NCI-H146 treated with DMSO at 0.1 percent for 48 hours (cell line): ENCODE results near the gene PARD3B.

ENCODE experiments used
- DNase-seq: peaks from one replicate; lab custom pipeline; 2025; ENCODE audit not compliant: unreplicated experiment; lab: John Stamatoyannopoulos, UW

Gene PARD3B

DNA sequence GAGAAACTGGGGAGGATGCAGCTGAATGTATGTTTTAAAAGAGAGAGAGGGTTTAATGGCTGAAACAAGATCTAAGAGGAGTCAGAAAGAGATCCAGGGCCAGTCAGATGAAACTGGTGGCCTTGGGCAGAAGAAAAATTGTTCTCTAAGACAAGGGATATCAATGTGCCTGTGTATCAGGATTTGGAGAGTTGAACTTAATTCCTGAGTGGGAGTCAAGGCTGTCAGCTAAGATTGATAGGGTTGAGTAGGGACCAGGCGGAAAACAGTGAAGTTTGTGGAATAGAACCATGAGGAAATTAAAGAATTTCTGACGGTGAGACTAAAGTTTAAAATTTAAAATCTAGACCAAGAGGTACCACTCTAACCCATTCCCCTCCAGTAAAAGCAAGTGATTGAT is 199.2 kb downstream of the PARD3B start:
- DNase-seq = no peak

- DNase-seq = no peak
Observed at GRCh38 chr2:204748286-204748685, 203.0 kb downstream of the PARD3B start.

GRCh38 chr2:204749319-204749718 is 204.0 kb downstream of the PARD3B start:
- no peak for DNase-seq

- DNase-seq = no peak
Observed at GRCh38 chr2:204750389-204750788, 205.1 kb downstream of the PARD3B start.

- no peak for DNase-seq
Observed at GRCh38 chr2:204751472-204751871, 206.2 kb downstream of the PARD3B start.

DNA sequence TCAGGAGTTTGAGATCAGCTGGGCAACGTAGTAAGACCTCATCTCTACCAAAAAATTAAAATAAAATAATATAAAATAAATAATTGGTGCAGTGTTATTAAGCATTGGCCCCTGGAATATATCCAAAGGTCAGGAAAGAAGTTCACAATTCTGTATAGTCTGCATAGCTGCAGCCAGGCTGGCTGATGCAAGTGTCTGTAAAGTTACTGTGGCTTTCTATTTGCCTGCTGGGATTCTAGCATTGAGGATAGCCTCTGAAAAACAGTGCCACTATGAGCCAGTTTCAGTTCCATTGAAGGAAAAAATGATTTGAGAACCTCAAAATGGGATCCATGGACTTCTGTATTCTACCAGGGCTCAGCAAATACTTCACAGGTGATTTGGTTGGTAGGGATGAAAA is 208.6 kb downstream of the PARD3B start:
- no peak for DNase-seq

DNA sequence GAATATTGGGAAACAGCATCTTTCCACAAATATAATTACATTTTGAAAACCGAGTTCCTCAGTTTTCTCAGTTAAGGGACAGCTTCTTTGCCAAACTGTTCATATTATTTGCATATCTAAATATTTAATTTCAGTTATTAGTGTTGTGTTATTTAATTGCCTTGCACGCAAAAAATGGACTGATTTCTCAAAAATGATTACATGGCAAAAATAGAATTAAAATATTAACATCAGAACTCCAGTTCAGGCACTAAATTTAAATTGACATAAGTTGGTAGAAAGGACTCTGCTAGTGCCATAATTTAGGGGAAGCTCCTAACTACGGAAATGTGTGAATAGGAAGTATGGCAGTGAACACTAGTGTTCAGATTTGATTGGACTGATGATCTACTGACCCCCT is 209.6 kb downstream of the PARD3B start:
- DNase-seq = no peak

GRCh38 chr2:204763974-204764703 is 218.9 kb downstream of the PARD3B start:
- no peak for DNase-seq

GRCh38 chr2:204770735-204771134 is 225.5 kb downstream of the PARD3B start:
- DNase-seq = no peak

DNA sequence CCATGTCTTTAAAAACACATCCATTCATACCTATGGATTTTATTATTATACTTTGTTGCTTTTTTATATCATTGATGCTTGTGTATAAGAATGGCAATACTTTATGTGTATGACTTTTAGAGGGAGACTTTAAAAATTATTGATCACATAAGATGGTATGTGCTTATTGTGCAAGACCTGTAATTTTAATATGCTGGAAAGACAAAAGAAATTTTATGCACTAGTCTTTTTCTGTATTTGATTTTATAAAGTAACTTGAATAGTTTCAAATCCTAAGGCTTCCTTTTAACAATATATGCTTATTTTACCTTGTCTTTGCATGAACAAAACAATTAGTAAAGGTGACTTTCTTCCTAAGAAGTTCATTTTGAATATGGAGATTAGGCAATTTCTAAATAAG is 226.4 kb downstream of the PARD3B start:
- no peak for DNase-seq

DNA sequence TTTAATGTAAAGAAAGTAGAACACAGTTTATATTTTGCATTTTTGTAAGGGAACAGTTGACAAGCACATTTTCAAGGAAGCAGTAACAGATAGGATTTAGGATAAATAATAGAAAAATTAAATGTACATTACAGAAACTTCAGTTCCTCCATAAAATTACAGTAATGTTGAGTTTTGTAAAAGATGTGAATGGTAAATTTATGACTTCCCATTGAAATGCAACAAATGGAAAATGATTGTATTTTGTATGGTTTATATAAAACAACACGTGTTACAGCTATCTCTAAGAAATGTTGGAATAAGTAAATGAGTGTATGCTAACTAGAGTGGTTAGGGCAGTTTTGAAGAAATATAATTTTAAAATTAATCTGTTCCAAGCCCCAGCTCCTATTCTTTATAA is 227.3 kb downstream of the PARD3B start:
- DNase-seq = no peak

- no peak for DNase-seq
Observed at GRCh38 chr2:204775766-204776165, 230.5 kb downstream of the PARD3B start.

DNA sequence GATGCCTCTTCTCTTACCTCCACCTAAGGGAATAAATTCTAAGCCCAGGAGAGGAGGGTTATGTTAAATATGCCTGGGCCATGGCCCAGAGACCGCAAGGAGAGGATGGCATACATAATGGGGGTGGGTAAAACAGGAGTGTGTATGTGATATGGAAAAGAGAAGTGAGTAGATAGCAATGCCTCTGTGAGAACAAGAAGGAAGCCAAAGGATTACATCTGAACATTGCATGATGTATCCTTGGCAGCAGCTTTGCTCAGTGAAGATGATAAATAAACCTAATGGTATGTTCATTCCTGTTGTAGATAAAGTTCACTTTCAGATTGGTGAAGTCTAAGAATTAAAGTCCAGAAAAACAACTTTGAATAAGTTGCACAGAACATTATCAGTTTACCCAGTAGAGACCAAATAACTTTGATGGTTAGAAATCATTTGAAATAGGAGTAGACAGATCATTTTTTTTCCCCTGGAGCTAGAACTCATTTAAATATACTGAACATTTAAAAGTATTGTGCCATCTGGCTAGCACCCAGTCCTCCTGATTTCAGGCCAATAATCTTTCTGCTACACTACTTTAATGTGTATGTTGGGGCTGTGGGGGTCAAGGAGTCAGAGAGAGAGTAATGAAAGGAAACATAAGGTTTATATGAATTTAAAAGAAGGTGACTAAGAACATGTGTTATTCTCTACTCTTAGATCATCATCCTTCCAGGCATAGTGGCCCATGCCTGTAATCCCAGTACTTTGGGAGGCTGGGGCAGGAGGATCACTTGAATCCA is 231.7 kb downstream of the PARD3B start:
- no peak for DNase-seq

- no peak for DNase-seq
Observed at GRCh38 chr2:204779771-204780170, 234.5 kb downstream of the PARD3B start.

DNA sequence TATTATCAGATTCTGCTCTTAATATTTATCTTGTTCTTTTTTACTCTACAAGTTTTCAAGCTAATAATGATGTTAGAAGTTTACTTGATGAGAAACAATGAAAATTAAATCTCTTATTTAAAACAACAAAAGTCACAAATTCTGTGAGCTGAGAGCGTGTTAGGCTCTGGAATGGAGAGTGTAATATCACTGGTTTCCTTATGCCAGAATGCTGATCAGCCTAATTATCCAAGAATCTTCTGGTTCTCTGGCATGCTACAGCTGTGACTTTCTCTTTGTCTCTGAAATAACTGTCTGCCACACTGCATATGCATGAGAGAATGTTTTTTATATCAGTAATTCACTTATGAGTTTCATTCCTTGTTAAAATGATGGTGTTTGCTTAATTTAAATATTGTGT is 236.7 kb downstream of the PARD3B start:
- no peak for DNase-seq

DNA sequence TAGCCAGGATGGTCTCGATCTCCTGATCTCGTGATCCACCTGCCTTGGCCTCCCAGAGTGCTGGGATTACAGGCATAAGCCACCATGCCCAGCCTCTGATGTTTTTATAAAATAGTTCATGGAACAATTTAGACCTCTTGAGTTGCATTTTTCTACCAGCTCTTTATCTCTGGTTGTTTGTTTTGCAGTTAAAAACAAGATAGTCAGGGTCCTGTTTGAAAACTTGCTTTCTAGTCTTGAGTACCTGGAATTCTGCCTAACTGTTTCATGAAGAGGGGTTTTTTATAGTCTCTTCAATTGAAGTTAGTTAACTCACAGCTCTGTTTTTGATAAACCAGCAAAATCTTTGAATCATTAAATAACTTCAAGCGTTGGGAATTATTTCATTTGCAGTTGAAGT is 244.8 kb downstream of the PARD3B start:
- DNase-seq = no peak

DNA sequence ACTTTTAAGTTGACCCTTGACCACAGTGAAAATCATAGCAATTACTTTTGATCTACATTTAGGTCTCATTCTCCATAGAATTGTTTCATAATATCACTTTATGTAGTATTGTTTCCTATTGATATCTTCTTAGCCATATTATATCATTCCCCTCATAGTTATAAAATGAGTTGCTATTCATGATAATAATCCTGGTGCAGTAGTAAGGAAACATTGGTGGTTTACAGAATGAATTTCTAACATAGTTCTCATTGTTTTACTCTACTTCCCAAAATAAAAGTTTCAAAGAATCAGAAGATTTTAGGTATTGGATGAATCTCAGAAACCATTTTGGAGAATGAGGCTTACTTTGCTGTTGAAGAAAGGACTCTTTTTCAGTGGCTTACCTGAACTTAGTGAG is 246.0 kb downstream of the PARD3B start:
- no peak for DNase-seq

- DNase-seq = no peak
Observed at GRCh38 chr2:204794624-204795023, 249.3 kb downstream of the PARD3B start.

GRCh38 chr2:204795156-204795555 is 249.9 kb downstream of the PARD3B start:
- no peak for DNase-seq

GRCh38 chr2:204796581-204796980 is 251.3 kb downstream of the PARD3B start:
- DNase-seq = no peak

GRCh38 chr2:204799791-204800190 is 254.5 kb downstream of the PARD3B start:
- no peak for DNase-seq

DNA sequence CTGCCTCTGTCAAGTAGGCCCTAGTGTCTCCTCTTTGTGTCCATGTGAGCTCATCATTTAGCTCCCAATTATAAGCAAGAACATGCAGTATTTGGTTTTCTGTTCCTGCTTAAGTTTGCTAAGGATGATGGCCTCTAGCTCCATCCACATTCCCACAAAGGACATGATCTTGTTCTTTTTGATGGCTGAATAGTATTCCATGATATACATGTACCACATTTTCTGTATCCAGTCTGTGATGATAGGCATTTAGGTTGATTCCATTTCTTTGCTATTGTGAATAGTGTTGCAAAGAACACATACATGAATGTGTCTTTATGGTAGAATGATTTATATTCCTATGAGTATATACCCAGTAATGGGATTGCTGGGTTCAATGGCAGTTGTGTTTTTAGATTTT is 263.2 kb downstream of the PARD3B start:
- no peak for DNase-seq
